H9 (cell line): ENCODE data around the gene ITPA. TPM values are rescaled to one million over a fixed set of nuclear protein-coding genes. Genes with fewer than 3 reads are reported as not detected.

Source experiments
- DNase-seq: peaks from one replicate; pipeline ENCODE4 v3.0.0-alpha.2; 2017
- H2AFZ ChIP-seq: one replicate; pipeline ENCODE4 v1.6.1; 2013; ENCODE audit warnings: mild to moderate bottlenecking, low read length, control low read depth, moderate library complexity
- H2AK5ac ChIP-seq: 2 replicates; pipeline ENCODE4 v1.6.1; 2013; ENCODE audit warnings: low read length, control low read depth, mixed read lengths; ENCODE audit not compliant: insufficient read length
- H2BK120ac ChIP-seq: one replicate; pipeline ENCODE4 v1.6.1; 2013; ENCODE audit warnings: low read depth, mild to moderate bottlenecking, low read length, control low read depth, inconsistent platforms; ENCODE audit not compliant: poor library complexity, severe bottlenecking
- H2BK12ac ChIP-seq: 2 replicates; pipeline ENCODE4 v1.6.1; 2013; ENCODE audit warnings: low read length, control low read depth, mixed read lengths, low read depth; ENCODE audit not compliant: insufficient read length
- H2BK15ac ChIP-seq: 2 replicates; pipeline ENCODE4 v1.6.1; 2013; ENCODE audit warnings: low read depth, low read length, control low read depth
- H2BK20ac ChIP-seq: one replicate; pipeline ENCODE4 v1.6.1; 2013; ENCODE audit warnings: low read depth, mild to moderate bottlenecking, low read length, control low read depth, inconsistent platforms; ENCODE audit not compliant: poor library complexity, severe bottlenecking
- H2BK5ac ChIP-seq: 2 replicates; pipeline ENCODE4 v1.6.1; 2013; ENCODE audit warnings: low read length, control low read depth, mixed read lengths; ENCODE audit not compliant: insufficient read length
- H3K14ac ChIP-seq: 2 replicates; pipeline ENCODE4 v1.6.1; 2013; ENCODE audit warnings: low read length, control low read depth; ENCODE audit not compliant: insufficient read depth
- H3K18ac ChIP-seq: 2 replicates; pipeline ENCODE4 v1.6.1; 2013; ENCODE audit warnings: low read depth, mild to moderate bottlenecking, mixed read lengths, low read length, control low read depth; ENCODE audit not compliant: insufficient read length
- H3K23ac ChIP-seq: 2 replicates; pipeline ENCODE4 v1.6.1; 2013; ENCODE audit warnings: low read length, control low read depth, mixed read lengths, low read depth; ENCODE audit not compliant: insufficient read length
- H3K23me2 ChIP-seq: 2 replicates; pipeline ENCODE4 v1.6.1; 2013; ENCODE audit warnings: low read depth, mild to moderate bottlenecking, mixed read lengths, low read length, control low read depth; ENCODE audit not compliant: insufficient read length, poor library complexity, severe bottlenecking
- H3K27ac ChIP-seq: 2 replicates; pipeline ENCODE4 v1.5.1; 2013; ENCODE audit warnings: low read length, control low read depth, mixed read lengths, low read depth; ENCODE audit not compliant: insufficient read length
- H3K27me3 ChIP-seq: 2 replicates; pipeline ENCODE4 v1.6.1; 2013; ENCODE audit warnings: low read length, control low read depth, inconsistent platforms; ENCODE audit not compliant: insufficient read depth
- H3K4ac ChIP-seq: 2 replicates; pipeline ENCODE4 v1.6.1; 2013; ENCODE audit warnings: low read depth, mild to moderate bottlenecking, control low read depth, inconsistent platforms, low read length, moderate library complexity
- H3K4me1 ChIP-seq: 2 replicates; pipeline ENCODE4 v1.6.1; 2013; ENCODE audit warnings: low read length, control low read depth, inconsistent platforms; ENCODE audit not compliant: insufficient read depth
- H3K4me2 ChIP-seq: 2 replicates; pipeline ENCODE4 v1.6.1; 2013; ENCODE audit warnings: low read length, control low read depth, mixed read lengths; ENCODE audit not compliant: insufficient read length, insufficient read depth
- H3K56ac ChIP-seq: 2 replicates; pipeline ENCODE4 v1.6.1; 2013; ENCODE audit warnings: low read depth, mild to moderate bottlenecking, mixed read lengths, low read length, control low read depth; ENCODE audit not compliant: insufficient read length
- H3K79me1 ChIP-seq: 2 replicates; pipeline ENCODE4 v1.6.1; 2013; ENCODE audit warnings: low read depth, mild to moderate bottlenecking, moderate library complexity, low read length, control low read depth, inconsistent platforms; ENCODE audit not compliant: insufficient read depth, poor library complexity, severe bottlenecking
- H3K79me2 ChIP-seq: 2 replicates; pipeline ENCODE4 v1.6.1; 2013; ENCODE audit warnings: low read length, control low read depth, inconsistent platforms; ENCODE audit not compliant: insufficient read depth
- H3K9ac ChIP-seq: 2 replicates; pipeline ENCODE4 v1.6.1; 2013; ENCODE audit warnings: low read length, control low read depth, mixed read lengths; ENCODE audit not compliant: insufficient read length; ENCODE audit errors: extremely low read depth
- H3K9me3 ChIP-seq: one replicate; pipeline ENCODE4 v1.6.1; 2013; ENCODE audit warnings: low read depth, low read length, inconsistent platforms; ENCODE audit not compliant: control insufficient read depth
- H3T11ph ChIP-seq: one replicate; pipeline ENCODE4 v1.6.1; 2013; ENCODE audit warnings: mild to moderate bottlenecking, low read length, control low read depth, inconsistent platforms
- H4K20me1 ChIP-seq: one replicate; pipeline ENCODE4 v1.6.1; 2013; ENCODE audit not compliant: control insufficient read depth, insufficient read length, insufficient read depth
- H4K5ac ChIP-seq: 2 replicates; pipeline ENCODE4 v1.6.1; 2013; ENCODE audit warnings: low read depth, mild to moderate bottlenecking, mixed read lengths, low read length, control low read depth; ENCODE audit not compliant: insufficient read length
- H4K8ac ChIP-seq: replicated peaks from 2 replicates; pipeline ENCODE4 v1.6.1; 2013; ENCODE audit warnings: low read length, control low read depth, mixed read lengths, low read depth; ENCODE audit not compliant: insufficient read length
- H4K91ac ChIP-seq: 2 replicates; pipeline ENCODE4 v1.6.1; 2013; ENCODE audit warnings: low read depth, mild to moderate bottlenecking, moderate library complexity, mixed read lengths, low read length, control low read depth; ENCODE audit not compliant: insufficient read length
- H3K27ac Mint-ChIP-seq, 3 experiments: 2 replicates in 2 of 3; 3 replicates in 1 of 3; pipeline ENCODE4 v1.8.0; 2020 to 2021; ENCODE audit warnings: mixed read lengths in 3 of 3, mild to moderate bottlenecking in 1 of 3, moderate library complexity in 1 of 3
- H3K27me3 Mint-ChIP-seq: 2 replicates; pipeline ENCODE4 v1.8.0; 2021; ENCODE audit warnings: low read depth, mild to moderate bottlenecking, moderate library complexity, mixed read lengths
- H3K36me3 Mint-ChIP-seq, 3 experiments: 2 replicates in 2 of 3; 3 replicates in 1 of 3; pipeline ENCODE4 v1.8.0; 2020 to 2021; ENCODE audit warnings: low read depth in 3 of 3, mixed read lengths in 3 of 3; ENCODE audit not compliant: insufficient read depth in 1 of 3
- H3K4me1 Mint-ChIP-seq, 2 experiments: 2 replicates each; pipeline ENCODE4 v1.8.0; 2020; ENCODE audit warnings: mixed read lengths in 2 of 2
- H3K4me3 Mint-ChIP-seq, 2 experiments: 2 replicates in 1 of 2; 3 replicates in 1 of 2; pipeline ENCODE4 v1.8.0; 2020 to 2021; ENCODE audit warnings: mild to moderate bottlenecking in 2 of 2, mixed read lengths in 2 of 2, moderate library complexity in 1 of 2
- H3K9me3 Mint-ChIP-seq, 2 experiments: 2 replicates in 1 of 2; 3 replicates in 1 of 2; pipeline ENCODE4 v1.8.0; 2020; ENCODE audit warnings: mild to moderate bottlenecking in 2 of 2, mixed read lengths in 2 of 2, moderate library complexity in 1 of 2
- CTCF ChIP-seq: fragments of 200-600 bp; sonication (generic); conservative IDR thresholded peaks from 3 replicates; pipeline ENCODE4 v1.8.0; 2021; ENCODE audit warnings: antibody characterized with exemption, mild to moderate bottlenecking
- WGBS: extraction: QIAGEN DNeasy Blood & Tissue Kit; methylation state at CpG from one replicate; pipeline ENCODE4 v1.1.7; 2013; ENCODE audit warnings: missing lambda C conversion rate, low lambda C conversion rate, mixed read lengths; ENCODE audit not compliant: insufficient read length; ENCODE audit errors: extremely low coverage; 5-methylcytosine and 5-hydroxymethylcytosine counted together
- total RNA-seq: library from RNA; stranded (reverse); gene quantifications from 2 replicates; pipeline ENCODE4 v1.2.1, GENCODE V29; 2021

The ITPA gene
- total RNA-seq, 1 experiment from 2014 or later = 74.5 TPM

DNA sequence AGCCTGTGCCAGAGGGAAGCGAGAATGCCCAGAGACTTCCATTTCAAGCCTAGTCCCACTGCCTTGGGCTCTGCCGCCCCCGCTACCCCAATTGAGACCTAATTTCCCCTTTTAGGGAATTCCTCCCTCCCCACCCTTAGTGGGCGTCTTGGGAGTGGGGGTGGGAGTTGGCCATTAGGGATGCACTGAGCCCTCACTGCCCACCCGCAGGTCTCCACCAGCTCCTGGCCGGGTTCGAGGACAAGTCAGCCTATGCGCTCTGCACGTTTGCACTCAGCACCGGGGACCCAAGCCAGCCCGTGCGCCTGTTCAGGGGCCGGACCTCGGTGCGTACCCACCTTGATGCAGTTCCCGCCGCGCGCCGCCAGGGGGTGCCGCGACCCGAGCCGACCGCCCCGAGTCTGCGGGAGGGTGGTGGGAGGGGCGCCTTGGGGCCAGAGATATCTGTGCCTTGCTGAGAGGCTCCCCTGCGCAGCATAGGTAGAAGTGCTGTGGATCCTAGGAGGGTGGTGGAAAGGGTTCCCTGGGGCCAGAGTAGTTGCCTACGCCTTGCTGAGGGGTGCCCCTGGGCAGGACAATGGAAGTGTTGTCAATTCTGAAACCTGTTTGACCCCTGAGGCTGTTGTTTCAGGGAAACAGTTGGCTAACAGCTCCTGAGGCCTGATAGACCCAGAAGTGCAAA is 9.2 kb downstream of the ITPA start:
- Mint-ChIP-seq H3K27ac (no peak overlapping the region), H3K9me3 (no peaks in the 10 kb centered on the region), H3K27me3 (no peaks in the 10 kb centered on the region), H3K4me1 (no peaks in the 10 kb centered on the region), H3K36me3 (peaks cover 16 to 73% (median 27%) of the 10 kb centered on the region in 3 experiments; a peak in 6 of 7 replicates), H3K4me3 (no peak overlapping the region)
- Histone ChIP-seq H3K14ac (no peak overlapping the region), H2BK120ac (no peak overlapping the region), H2AFZ (no peak overlapping the region), H3K4me1 (no peaks in the 10 kb centered on the region), H3K9me3 (no peaks in the 10 kb centered on the region), H3K18ac (no peak overlapping the region), H3K79me1 (no peaks in the 10 kb centered on the region), H3K23ac (no peak overlapping the region), H4K8ac (no peak overlapping the region), H4K91ac (no peak overlapping the region), H4K20me1 (no peaks in the 10 kb centered on the region), H3K4me2 (no peak overlapping the region), H3T11ph (no peak overlapping the region), H2BK12ac (no peak overlapping the region), H3K23me2 (no peaks in the 10 kb centered on the region), H3K56ac (no peak overlapping the region), H2AK5ac (no peak overlapping the region), H3K79me2 (no peaks in the 10 kb centered on the region), H2BK15ac (no peak overlapping the region), H2BK5ac (no peak overlapping the region), H2BK20ac (no peak overlapping the region), H3K27ac (no peak overlapping the region), H4K5ac (no peak overlapping the region), H3K27me3 (no peaks in the 10 kb centered on the region), H3K4ac (no peak overlapping the region), H3K9ac (no peak overlapping the region)
- peak; percentile 97 for TF ChIP-seq CTCF
- WGBS = no CpG with 5 or more reads among the region's 30 CpGs
- peak; percentile 88 for DNase-seq
